Thyroid gland (tissue), 4 donors: Measurements from ENCODE around the gene MAGOHB.

Source experiments
- POLR2A ChIP-seq, 2 donors: fragments of 450-650 bp; IDR thresholded peaks; one replicate each; pipeline ENCODE4 v1.6.1; 2017; ENCODE audit warnings: antibody characterized with exemption in 2 of 2, mild to moderate bottlenecking in 2 of 2, moderate library complexity in 1 of 2
- TF ChIP-seq, protein P1 (sequence below), 6 experiments: fragments of 200-600 bp in 3 of 6; fragments of 450-650 bp in 3 of 6; sonication (generic) in 3 of 6; IDR thresholded peaks; one replicate each; pipeline ENCODE4 v1.5.1; 2016 to 2019; ENCODE audit warnings: antibody characterized with exemption in 6 of 6, mild to moderate bottlenecking in 2 of 6, inconsistent platforms in 1 of 6, moderate library complexity in 1 of 6

DNA sequence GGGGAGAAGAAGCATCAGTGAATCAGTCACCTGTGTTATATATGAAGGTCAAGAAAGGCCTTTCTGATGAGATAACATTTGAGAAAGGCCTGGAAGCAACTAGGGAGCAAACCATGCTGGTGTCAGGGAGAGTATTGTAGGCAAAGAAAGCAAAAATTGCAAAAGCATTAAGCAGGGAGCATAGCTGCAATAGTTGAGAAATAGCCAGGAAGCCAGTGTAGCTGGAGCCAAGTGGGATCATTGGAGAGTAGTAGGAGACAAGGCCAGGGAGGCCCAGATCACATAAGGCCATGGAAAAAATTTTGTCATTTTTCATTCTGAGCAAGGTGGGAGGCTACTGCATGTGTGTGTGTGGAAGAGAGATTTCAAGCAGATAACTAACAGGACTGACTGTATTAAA is 18.8 kb upstream of the MAGOHB start:
- TF ChIP-seq, protein P1, sequence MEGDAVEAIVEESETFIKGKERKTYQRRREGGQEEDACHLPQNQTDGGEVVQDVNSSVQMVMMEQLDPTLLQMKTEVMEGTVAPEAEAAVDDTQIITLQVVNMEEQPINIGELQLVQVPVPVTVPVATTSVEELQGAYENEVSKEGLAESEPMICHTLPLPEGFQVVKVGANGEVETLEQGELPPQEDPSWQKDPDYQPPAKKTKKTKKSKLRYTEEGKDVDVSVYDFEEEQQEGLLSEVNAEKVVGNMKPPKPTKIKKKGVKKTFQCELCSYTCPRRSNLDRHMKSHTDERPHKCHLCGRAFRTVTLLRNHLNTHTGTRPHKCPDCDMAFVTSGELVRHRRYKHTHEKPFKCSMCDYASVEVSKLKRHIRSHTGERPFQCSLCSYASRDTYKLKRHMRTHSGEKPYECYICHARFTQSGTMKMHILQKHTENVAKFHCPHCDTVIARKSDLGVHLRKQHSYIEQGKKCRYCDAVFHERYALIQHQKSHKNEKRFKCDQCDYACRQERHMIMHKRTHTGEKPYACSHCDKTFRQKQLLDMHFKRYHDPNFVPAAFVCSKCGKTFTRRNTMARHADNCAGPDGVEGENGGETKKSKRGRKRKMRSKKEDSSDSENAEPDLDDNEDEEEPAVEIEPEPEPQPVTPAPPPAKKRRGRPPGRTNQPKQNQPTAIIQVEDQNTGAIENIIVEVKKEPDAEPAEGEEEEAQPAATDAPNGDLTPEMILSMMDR (IDR thresholded peaks at IDR 0.05), result no peak
- no peak for TF ChIP-seq POLR2A (IDR thresholded peaks at IDR 0.05)
